ENCODE data around the gene ELAVL2.

The ELAVL2 gene

GRCh38 chr9:23819403-23819802, 6.6 kb downstream of the ELAVL2 start:
- DNase-seq (ENCODE audit: insufficient read length) (no peak), FAIRE-seq (no peak)
- TF ChIP-seq POLR2AphosphoS5 (IDR thresholded peaks at IDR 0.05; ENCODE audit: low read depth, low read length) (no peak), TAF1 (IDR thresholded peaks at IDR 0.05; ENCODE audit: borderline replicate concordance, low read depth, low read length) (no peak), POLR2A (IDR thresholded peaks at IDR 0.05; ENCODE audit: low read depth, low read length) (no peak)

GRCh38 chr9:23814243-23814642, 11.8 kb downstream of the ELAVL2 start:
- TF ChIP-seq POLR2A (IDR thresholded peaks at IDR 0.05; ENCODE audit: low read depth, low read length) (no peak), POLR2AphosphoS5 (IDR thresholded peaks at IDR 0.05; ENCODE audit: low read depth, low read length) (no peak), TAF1 (IDR thresholded peaks at IDR 0.05; ENCODE audit: borderline replicate concordance, low read depth, low read length) (no peak)
- DNase-seq (ENCODE audit: insufficient read length), result no peak
- FAIRE-seq, result no peak

GRCh38 chr9:23812673-23813072, 13.4 kb downstream of the ELAVL2 start:
- TF ChIP-seq TAF1 (IDR thresholded peaks at IDR 0.05; ENCODE audit: borderline replicate concordance, low read depth, low read length) (no peak), POLR2AphosphoS5 (IDR thresholded peaks at IDR 0.05; ENCODE audit: low read depth, low read length) (no peak), POLR2A (IDR thresholded peaks at IDR 0.05; ENCODE audit: low read depth, low read length) (no peak)
- FAIRE-seq, result no peak
- DNase-seq (ENCODE audit: insufficient read length), result no peak

GRCh38 chr9:23811633-23812032, 14.4 kb downstream of the ELAVL2 start:
- DNase-seq (ENCODE audit: insufficient read length) (no peak), FAIRE-seq (no peak)
- no peak for TF ChIP-seq POLR2A (IDR thresholded peaks at IDR 0.05; ENCODE audit: low read depth, low read length)
- no peak for TF ChIP-seq POLR2AphosphoS5 (IDR thresholded peaks at IDR 0.05; ENCODE audit: low read depth, low read length)
- TF ChIP-seq TAF1 (IDR thresholded peaks at IDR 0.05; ENCODE audit: borderline replicate concordance, low read depth, low read length), result no peak

- no peak for DNase-seq (ENCODE audit: insufficient read length)
- no peak for TF ChIP-seq TAF1 (IDR thresholded peaks at IDR 0.05; ENCODE audit: borderline replicate concordance, low read depth, low read length)
- no peak for TF ChIP-seq POLR2A (IDR thresholded peaks at IDR 0.05; ENCODE audit: low read depth, low read length)
- no peak for TF ChIP-seq POLR2AphosphoS5 (IDR thresholded peaks at IDR 0.05; ENCODE audit: low read depth, low read length)
- FAIRE-seq, result no peak
These were observed 22.8 kb downstream of the ELAVL2 start for GRCh38 chr9:23803216-23803615.

- TF ChIP-seq TAF1 (IDR thresholded peaks at IDR 0.05; ENCODE audit: borderline replicate concordance, low read depth, low read length), result no peak
- FAIRE-seq (no peak), DNase-seq (ENCODE audit: insufficient read length) (no peak)
These were observed 24.5 kb downstream of the ELAVL2 start for GRCh38 chr9:23801523-23801922.

- FAIRE-seq (no peak), DNase-seq (ENCODE audit: insufficient read length) (no peak)
- TF ChIP-seq POLR2AphosphoS5 (IDR thresholded peaks at IDR 0.05; ENCODE audit: low read depth, low read length), result no peak
- no peak for TF ChIP-seq POLR2A (IDR thresholded peaks at IDR 0.05; ENCODE audit: low read depth, low read length)
- TF ChIP-seq TAF1 (IDR thresholded peaks at IDR 0.05; ENCODE audit: borderline replicate concordance, low read depth, low read length), result no peak
These were observed 26.5 kb downstream of the ELAVL2 start for GRCh38 chr9:23799521-23799920.

- TF ChIP-seq TAF1 (IDR thresholded peaks at IDR 0.05; ENCODE audit: borderline replicate concordance, low read depth, low read length), result no peak
- TF ChIP-seq POLR2AphosphoS5 (IDR thresholded peaks at IDR 0.05; ENCODE audit: low read depth, low read length), result no peak
- TF ChIP-seq POLR2A (IDR thresholded peaks at IDR 0.05; ENCODE audit: low read depth, low read length), result no peak
- DNase-seq (ENCODE audit: insufficient read length) (no peak), FAIRE-seq (no peak)
These were observed 27.7 kb downstream of the ELAVL2 start for GRCh38 chr9:23798325-23798724.

GRCh38 chr9:23796209-23796608, 29.8 kb downstream of the ELAVL2 start:
- no peak for TF ChIP-seq TAF1 (IDR thresholded peaks at IDR 0.05; ENCODE audit: borderline replicate concordance, low read depth, low read length)
- TF ChIP-seq POLR2A (IDR thresholded peaks at IDR 0.05; ENCODE audit: low read depth, low read length), result no peak
- no peak for TF ChIP-seq POLR2AphosphoS5 (IDR thresholded peaks at IDR 0.05; ENCODE audit: low read depth, low read length)
- no peak for FAIRE-seq
- no peak for DNase-seq (ENCODE audit: insufficient read length)

GRCh38 chr9:23790351-23791260, 35.4 kb downstream of the ELAVL2 start:
- TF ChIP-seq TAF1 (IDR thresholded peaks at IDR 0.05; ENCODE audit: borderline replicate concordance, low read depth, low read length), result no peak
- no peak for TF ChIP-seq POLR2AphosphoS5 (IDR thresholded peaks at IDR 0.05; ENCODE audit: low read depth, low read length)
- TF ChIP-seq POLR2A (IDR thresholded peaks at IDR 0.05; ENCODE audit: low read depth, low read length), result no peak
- no peak for DNase-seq (ENCODE audit: insufficient read length)
- FAIRE-seq, result no peak

GRCh38 chr9:23789529-23790254, 36.3 kb downstream of the ELAVL2 start:
- FAIRE-seq, result no peak
- TF ChIP-seq POLR2A (IDR thresholded peaks at IDR 0.05; ENCODE audit: low read depth, low read length) (no peak), TAF1 (IDR thresholded peaks at IDR 0.05; ENCODE audit: borderline replicate concordance, low read depth, low read length) (no peak), POLR2AphosphoS5 (IDR thresholded peaks at IDR 0.05; ENCODE audit: low read depth, low read length) (no peak)

GRCh38 chr9:23784962-23785361, 41.1 kb downstream of the ELAVL2 start:
- TF ChIP-seq TAF1 (IDR thresholded peaks at IDR 0.05; ENCODE audit: borderline replicate concordance, low read depth, low read length) (no peak), POLR2A (IDR thresholded peaks at IDR 0.05; ENCODE audit: low read depth, low read length) (no peak)
- no peak for FAIRE-seq
- DNase-seq (ENCODE audit: insufficient read length), result no peak

More at GRCh38 chr9:23789529-23790254, 36.3 kb downstream of the ELAVL2 start:
- DNase-seq (ENCODE audit: insufficient read length), result no peak
